ENCODE data around the gene AKAP11.

DNA sequence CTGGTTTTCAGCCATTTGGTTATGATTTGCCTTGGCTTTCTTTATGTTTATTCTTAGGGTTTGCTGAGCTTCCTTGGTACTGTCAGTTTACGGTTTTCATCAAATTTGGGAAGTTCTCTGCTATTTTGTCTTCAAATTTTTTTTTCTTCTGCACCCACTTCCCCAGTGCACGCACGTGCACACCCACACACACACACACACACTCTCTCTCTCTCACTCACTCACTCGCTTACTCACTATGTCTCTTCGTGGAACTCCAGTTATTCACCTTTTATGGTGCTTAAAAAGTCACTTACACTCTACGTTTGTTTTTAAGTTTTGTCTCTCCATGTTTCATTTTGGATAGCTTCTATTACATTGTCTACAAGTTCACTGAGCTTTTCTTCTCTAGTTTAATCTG lies 7.1 kb downstream of the AKAP11 start:
- TF ChIP-seq, protein P1, sequence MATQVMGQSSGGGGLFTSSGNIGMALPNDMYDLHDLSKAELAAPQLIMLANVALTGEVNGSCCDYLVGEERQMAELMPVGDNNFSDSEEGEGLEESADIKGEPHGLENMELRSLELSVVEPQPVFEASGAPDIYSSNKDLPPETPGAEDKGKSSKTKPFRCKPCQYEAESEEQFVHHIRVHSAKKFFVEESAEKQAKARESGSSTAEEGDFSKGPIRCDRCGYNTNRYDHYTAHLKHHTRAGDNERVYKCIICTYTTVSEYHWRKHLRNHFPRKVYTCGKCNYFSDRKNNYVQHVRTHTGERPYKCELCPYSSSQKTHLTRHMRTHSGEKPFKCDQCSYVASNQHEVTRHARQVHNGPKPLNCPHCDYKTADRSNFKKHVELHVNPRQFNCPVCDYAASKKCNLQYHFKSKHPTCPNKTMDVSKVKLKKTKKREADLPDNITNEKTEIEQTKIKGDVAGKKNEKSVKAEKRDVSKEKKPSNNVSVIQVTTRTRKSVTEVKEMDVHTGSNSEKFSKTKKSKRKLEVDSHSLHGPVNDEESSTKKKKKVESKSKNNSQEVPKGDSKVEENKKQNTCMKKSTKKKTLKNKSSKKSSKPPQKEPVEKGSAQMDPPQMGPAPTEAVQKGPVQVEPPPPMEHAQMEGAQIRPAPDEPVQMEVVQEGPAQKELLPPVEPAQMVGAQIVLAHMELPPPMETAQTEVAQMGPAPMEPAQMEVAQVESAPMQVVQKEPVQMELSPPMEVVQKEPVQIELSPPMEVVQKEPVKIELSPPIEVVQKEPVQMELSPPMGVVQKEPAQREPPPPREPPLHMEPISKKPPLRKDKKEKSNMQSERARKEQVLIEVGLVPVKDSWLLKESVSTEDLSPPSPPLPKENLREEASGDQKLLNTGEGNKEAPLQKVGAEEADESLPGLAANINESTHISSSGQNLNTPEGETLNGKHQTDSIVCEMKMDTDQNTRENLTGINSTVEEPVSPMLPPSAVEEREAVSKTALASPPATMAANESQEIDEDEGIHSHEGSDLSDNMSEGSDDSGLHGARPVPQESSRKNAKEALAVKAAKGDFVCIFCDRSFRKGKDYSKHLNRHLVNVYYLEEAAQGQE (IDR thresholded peaks at IDR 0.05; ENCODE audit: unreplicated experiment), result no peak
- TF ChIP-seq POLR2AphosphoS5 (IDR thresholded peaks at IDR 0.05; ENCODE audit: low read depth), result no peak
- no peak for TF ChIP-seq EZH2 (IDR thresholded peaks at IDR 0.05; ENCODE audit: low read depth, unreplicated experiment)
- TF ChIP-seq, protein P2, sequence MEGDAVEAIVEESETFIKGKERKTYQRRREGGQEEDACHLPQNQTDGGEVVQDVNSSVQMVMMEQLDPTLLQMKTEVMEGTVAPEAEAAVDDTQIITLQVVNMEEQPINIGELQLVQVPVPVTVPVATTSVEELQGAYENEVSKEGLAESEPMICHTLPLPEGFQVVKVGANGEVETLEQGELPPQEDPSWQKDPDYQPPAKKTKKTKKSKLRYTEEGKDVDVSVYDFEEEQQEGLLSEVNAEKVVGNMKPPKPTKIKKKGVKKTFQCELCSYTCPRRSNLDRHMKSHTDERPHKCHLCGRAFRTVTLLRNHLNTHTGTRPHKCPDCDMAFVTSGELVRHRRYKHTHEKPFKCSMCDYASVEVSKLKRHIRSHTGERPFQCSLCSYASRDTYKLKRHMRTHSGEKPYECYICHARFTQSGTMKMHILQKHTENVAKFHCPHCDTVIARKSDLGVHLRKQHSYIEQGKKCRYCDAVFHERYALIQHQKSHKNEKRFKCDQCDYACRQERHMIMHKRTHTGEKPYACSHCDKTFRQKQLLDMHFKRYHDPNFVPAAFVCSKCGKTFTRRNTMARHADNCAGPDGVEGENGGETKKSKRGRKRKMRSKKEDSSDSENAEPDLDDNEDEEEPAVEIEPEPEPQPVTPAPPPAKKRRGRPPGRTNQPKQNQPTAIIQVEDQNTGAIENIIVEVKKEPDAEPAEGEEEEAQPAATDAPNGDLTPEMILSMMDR (conservative IDR thresholded peaks at IDR 0.05; ENCODE audit: low read depth in 2 of 2), result no peak
- no peak for TF ChIP-seq EZH2phosphoT487 (IDR thresholded peaks at IDR 0.05; ENCODE audit: unreplicated experiment)
- TF ChIP-seq, protein P3, sequence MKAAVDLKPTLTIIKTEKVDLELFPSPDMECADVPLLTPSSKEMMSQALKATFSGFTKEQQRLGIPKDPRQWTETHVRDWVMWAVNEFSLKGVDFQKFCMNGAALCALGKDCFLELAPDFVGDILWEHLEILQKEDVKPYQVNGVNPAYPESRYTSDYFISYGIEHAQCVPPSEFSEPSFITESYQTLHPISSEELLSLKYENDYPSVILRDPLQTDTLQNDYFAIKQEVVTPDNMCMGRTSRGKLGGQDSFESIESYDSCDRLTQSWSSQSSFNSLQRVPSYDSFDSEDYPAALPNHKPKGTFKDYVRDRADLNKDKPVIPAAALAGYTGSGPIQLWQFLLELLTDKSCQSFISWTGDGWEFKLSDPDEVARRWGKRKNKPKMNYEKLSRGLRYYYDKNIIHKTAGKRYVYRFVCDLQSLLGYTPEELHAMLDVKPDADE (IDR thresholded peaks at IDR 0.05), result no peak
- TF ChIP-seq JUNB (IDR thresholded peaks at IDR 0.05; ENCODE audit: unreplicated experiment), result no peak
- TF ChIP-seq ZNF331 (CRISPR knock-in tag; IDR thresholded peaks at IDR 0.05; ENCODE audit: low read depth), result no peak
- no peak for TF ChIP-seq STAT1 (IDR thresholded peaks at IDR 0.05; ENCODE audit: unreplicated experiment)
